Measurements from ENCODE around the gene COQ9. TPM values are rescaled to one million over a fixed set of nuclear protein-coding genes. Genes with fewer than 3 reads are reported as not detected.
"Not testable (repeated sequence)": the region's sequence is repeated elsewhere in the genome, so short reads cannot be mapped to it uniquely, and the experiment has no call there.

COQ9 gene
- total RNA-seq, 1 experiment from 2014 or later = 69.7 TPM

DNA sequence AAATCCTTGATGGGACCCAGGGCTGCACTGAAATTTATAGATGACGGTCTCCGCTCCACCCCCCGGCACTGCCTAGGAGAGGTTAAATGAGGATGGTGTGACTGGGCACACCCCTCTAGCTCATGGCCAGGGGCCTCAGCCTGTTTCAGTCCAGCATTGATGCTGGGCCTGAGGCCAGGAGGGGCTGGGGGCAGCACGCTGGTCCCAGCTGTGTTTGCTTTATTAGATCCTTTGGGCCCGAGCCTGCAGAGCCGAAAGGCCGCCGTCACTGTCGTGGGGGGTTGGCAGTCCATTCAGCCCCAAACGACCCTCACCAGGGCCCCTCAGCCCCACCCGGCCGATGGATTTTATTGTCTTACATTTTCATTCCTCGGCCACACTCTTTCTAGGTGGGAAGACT, 49.8 kb downstream of the COQ9 start:
- H3K4me1 ChIP-seq (ENCODE audit: insufficient read depth, low read length, poor library complexity, severe bottlenecking) = peaks cover 5% of the 10 kb centered on the region
- H3K9me3 ChIP-seq (ENCODE audit: low read depth, low read length, poor library complexity, severe bottlenecking) = no peaks in the 10 kb centered on the region
- BruUV-seq (replicated peaks) = no TSS peak
- no peaks in the 10 kb centered on the region for H3K36me3 ChIP-seq (ENCODE audit: insufficient read depth, low read length, poor library complexity, severe bottlenecking)
- intact Hi-C loops (cut with micrococcal nuclease; ENCODE audit: unreplicated experiment) = no loop called here
- no peak for TF ChIP-seq EZH2 (IDR thresholded peaks at IDR 0.05; ENCODE audit: borderline replicate concordance, low read depth, low read length, poor library complexity, severe bottlenecking)
- TF ChIP-seq, protein P1, sequence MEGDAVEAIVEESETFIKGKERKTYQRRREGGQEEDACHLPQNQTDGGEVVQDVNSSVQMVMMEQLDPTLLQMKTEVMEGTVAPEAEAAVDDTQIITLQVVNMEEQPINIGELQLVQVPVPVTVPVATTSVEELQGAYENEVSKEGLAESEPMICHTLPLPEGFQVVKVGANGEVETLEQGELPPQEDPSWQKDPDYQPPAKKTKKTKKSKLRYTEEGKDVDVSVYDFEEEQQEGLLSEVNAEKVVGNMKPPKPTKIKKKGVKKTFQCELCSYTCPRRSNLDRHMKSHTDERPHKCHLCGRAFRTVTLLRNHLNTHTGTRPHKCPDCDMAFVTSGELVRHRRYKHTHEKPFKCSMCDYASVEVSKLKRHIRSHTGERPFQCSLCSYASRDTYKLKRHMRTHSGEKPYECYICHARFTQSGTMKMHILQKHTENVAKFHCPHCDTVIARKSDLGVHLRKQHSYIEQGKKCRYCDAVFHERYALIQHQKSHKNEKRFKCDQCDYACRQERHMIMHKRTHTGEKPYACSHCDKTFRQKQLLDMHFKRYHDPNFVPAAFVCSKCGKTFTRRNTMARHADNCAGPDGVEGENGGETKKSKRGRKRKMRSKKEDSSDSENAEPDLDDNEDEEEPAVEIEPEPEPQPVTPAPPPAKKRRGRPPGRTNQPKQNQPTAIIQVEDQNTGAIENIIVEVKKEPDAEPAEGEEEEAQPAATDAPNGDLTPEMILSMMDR (conservative IDR thresholded peaks at IDR 0.05; ENCODE audit: low read depth, low read length) = no peak
- no peak for DNase-seq (ENCODE audit: low spot score)
- H3K27ac ChIP-seq (ENCODE audit: low read depth, low read length, poor library complexity, severe bottlenecking) = no peak overlapping the region
- H3K27me3 ChIP-seq (replicated peaks; ENCODE audit: insufficient read depth, low read depth, low read length, poor library complexity) = no peaks in the 10 kb centered on the region
- CTCF ChIA-PET = no interaction called here
- no peak overlapping the region for H3K4me3 ChIP-seq (ENCODE audit: low read depth, low read length, poor library complexity, severe bottlenecking)
- POLR2A ChIA-PET (ENCODE audit: low non-redundant PET) = no interaction called here

DNA sequence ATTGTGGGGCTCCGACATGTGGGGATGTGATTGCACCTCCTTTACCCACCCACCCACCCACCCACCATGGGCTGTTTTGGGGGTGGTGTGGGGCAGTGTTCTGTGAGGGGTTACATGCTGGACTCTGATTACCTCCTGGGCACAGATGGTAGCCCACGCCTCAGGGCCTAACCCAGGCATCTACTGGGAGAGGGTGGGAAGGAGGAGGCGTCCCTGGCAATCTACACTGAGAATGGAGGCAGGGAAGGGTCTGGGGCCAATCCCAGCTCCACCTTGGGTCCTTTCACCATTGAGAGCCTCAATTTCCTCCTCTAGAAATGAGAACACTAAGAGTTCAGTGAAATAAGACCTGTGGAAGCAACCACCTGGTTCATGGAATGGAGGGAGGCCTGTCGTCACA, 50.8 kb downstream of the COQ9 start:
- Histone ChIP-seq H3K27me3 (replicated peaks; ENCODE audit: insufficient read depth, low read depth, low read length, poor library complexity) (no peaks in the 10 kb centered on the region), H3K4me3 (ENCODE audit: low read depth, low read length, poor library complexity, severe bottlenecking) (no peak overlapping the region), H3K9me3 (ENCODE audit: low read depth, low read length, poor library complexity, severe bottlenecking) (no peaks in the 10 kb centered on the region), H3K36me3 (ENCODE audit: insufficient read depth, low read length, poor library complexity, severe bottlenecking) (no peaks in the 10 kb centered on the region), H3K4me1 (ENCODE audit: insufficient read depth, low read length, poor library complexity, severe bottlenecking) (peaks cover 5% of the 10 kb centered on the region), H3K27ac (ENCODE audit: low read depth, low read length, poor library complexity, severe bottlenecking) (no peak overlapping the region)
- no peak for TF ChIP-seq EZH2 (IDR thresholded peaks at IDR 0.05; ENCODE audit: borderline replicate concordance, low read depth, low read length, poor library complexity, severe bottlenecking)
- TF ChIP-seq, protein P1 (conservative IDR thresholded peaks at IDR 0.05; ENCODE audit: low read depth, low read length) = no peak
- CTCF ChIA-PET = no interaction called here
- DNase-seq (ENCODE audit: low spot score) = no peak
- intact Hi-C loops (cut with micrococcal nuclease; ENCODE audit: unreplicated experiment) = no loop called here
- BruUV-seq (replicated peaks) = no TSS peak
- POLR2A ChIA-PET (ENCODE audit: low non-redundant PET) = no interaction called here

DNA sequence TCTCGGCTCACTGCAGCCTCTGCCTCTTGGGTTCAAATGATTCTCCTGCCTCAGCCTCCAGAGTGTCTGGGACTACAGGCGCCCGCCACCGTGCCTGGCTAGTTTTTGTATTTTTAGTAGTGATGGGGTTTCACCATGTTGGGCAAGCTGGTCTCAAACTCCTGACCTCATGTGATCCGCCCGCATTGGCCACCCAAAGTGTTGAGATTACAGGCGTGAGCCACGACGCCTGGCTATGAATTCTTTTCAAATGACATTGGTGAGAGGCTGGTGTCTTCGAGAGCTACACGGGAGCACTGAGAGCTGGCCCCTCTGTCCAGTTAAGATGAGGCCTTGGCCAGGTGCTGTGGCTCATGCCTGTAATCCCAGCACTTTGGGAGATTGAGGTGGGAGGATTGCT, 52.7 kb downstream of the COQ9 start:
- BruUV-seq (replicated peaks); POLR2A ChIA-PET (ENCODE audit: low non-redundant PET); H3K4me3 ChIP-seq (ENCODE audit: low read depth, low read length, poor library complexity, severe bottlenecking); DNase-seq (ENCODE audit: low spot score); H3K4me1 ChIP-seq (ENCODE audit: insufficient read depth, low read length, poor library complexity, severe bottlenecking); intact Hi-C loops (cut with micrococcal nuclease; ENCODE audit: unreplicated experiment); H3K36me3 ChIP-seq (ENCODE audit: insufficient read depth, low read length, poor library complexity, severe bottlenecking); H3K27me3 ChIP-seq (replicated peaks; ENCODE audit: insufficient read depth, low read depth, low read length, poor library complexity); H3K9me3 ChIP-seq (ENCODE audit: low read depth, low read length, poor library complexity, severe bottlenecking); H3K27ac ChIP-seq (ENCODE audit: low read depth, low read length, poor library complexity, severe bottlenecking): not testable (repeated sequence)
- CTCF ChIA-PET = interaction anchor here (0.7 kb wide), 1 partner anchor 622 kb away, joined by 3 read pairs; no protein-coding TSS in a partner anchor

DNA sequence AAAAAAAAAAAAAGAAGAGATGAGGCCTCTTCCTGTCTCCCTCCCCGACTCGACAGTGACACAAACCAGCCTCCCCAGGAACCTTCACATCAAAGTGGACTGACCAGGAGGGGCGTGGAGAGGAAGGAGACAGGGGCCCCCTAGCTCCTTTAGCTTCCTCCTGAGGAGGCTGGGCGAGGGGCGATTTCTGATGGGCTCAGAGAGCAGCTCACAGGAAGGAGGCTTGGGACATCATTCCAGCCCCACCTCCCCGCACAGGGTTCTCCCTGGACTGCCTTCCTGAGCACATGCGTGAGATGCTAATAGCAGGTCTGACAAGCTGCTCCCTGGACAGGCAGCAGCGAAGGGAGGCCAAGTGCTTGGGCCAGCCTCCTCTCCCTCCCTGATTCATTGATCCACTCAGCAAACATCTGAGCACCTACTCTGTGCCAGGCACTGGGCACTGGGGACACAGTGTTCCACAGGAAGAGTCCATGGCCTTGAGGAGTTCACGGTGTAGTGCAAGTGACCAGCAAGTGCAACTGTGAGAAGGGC, 53.4 kb downstream of the COQ9 start:
- no peaks in the 10 kb centered on the region for H3K4me1 ChIP-seq (ENCODE audit: insufficient read depth, low read length, poor library complexity, severe bottlenecking)
- no peak for DNase-seq (ENCODE audit: low spot score)
- no peak overlapping the region for H3K4me3 ChIP-seq (ENCODE audit: low read depth, low read length, poor library complexity, severe bottlenecking)
- H3K27ac ChIP-seq (ENCODE audit: low read depth, low read length, poor library complexity, severe bottlenecking) = no peak overlapping the region
- H3K36me3 ChIP-seq (ENCODE audit: insufficient read depth, low read length, poor library complexity, severe bottlenecking) = no peaks in the 10 kb centered on the region
- H3K9me3 ChIP-seq (ENCODE audit: low read depth, low read length, poor library complexity, severe bottlenecking) = no peaks in the 10 kb centered on the region
- CTCF ChIA-PET = no interaction called here
- no peaks in the 10 kb centered on the region for H3K27me3 ChIP-seq (replicated peaks; ENCODE audit: insufficient read depth, low read depth, low read length, poor library complexity)
- no TSS peak for BruUV-seq (replicated peaks)
- POLR2A ChIA-PET (ENCODE audit: low non-redundant PET) = no interaction called here
- intact Hi-C loops (cut with micrococcal nuclease; ENCODE audit: unreplicated experiment) = no loop called here
- TF ChIP-seq, protein P1 (conservative IDR thresholded peaks at IDR 0.05; ENCODE audit: low read depth, low read length) = no peak
- TF ChIP-seq EZH2 (IDR thresholded peaks at IDR 0.05; ENCODE audit: borderline replicate concordance, low read depth, low read length, poor library complexity, severe bottlenecking) = no peak

Data from A673 (cell line).